Activated naive CD8-positive, alpha-beta T cell treated with anti-CD3 and anti-CD28 coated beads, Interleukin-2, amount 50 U/mL, for 24 hours (primary cell): ENCODE data around the gene PERM1.
A peak's percentile ranks its signal among the peaks of the same experiment; 100 is the strongest.
"Not testable (repeated sequence)": the region's sequence is repeated elsewhere in the genome, so short reads cannot be mapped to it uniquely, and the experiment has no call there.

Experiments
- ATAC-seq: fragments of 150-1000 bp; cut with Tn5 transposase; one replicate; pipeline ENCODE4 v1.10.0; 2021
- DNase-seq: peaks from one replicate; pipeline ENCODE4 v3.0.0; 2021
- H3K27ac Mint-ChIP-seq: one replicate; pipeline ENCODE4 v1.8.0; 2021; ENCODE audit warnings: mild to moderate bottlenecking, mixed read lengths
- H3K27me3 Mint-ChIP-seq: one replicate; pipeline ENCODE4 v1.8.0; 2021; ENCODE audit warnings: mixed read lengths
- H3K36me3 Mint-ChIP-seq: one replicate; pipeline ENCODE4 v1.8.0; 2021; ENCODE audit warnings: low read depth, mixed read lengths
- H3K4me1 Mint-ChIP-seq: one replicate; pipeline ENCODE4 v1.8.0; 2021; ENCODE audit warnings: mixed read lengths
- H3K4me3 Mint-ChIP-seq: one replicate; pipeline ENCODE4 v1.8.0; 2021; ENCODE audit warnings: mild to moderate bottlenecking, moderate library complexity, mixed read lengths
- H3K9me3 Mint-ChIP-seq: one replicate; pipeline ENCODE4 v1.8.0; 2021; ENCODE audit warnings: mixed read lengths

PERM1 gene

GRCh38 chr1:1020415-1021009 is 38.6 kb upstream of the PERM1 start:
- Mint-ChIP-seq H3K9me3 (no peaks in the 10 kb centered on the region), H3K27ac (no peak overlapping the region), H3K27me3 (no peaks in the 10 kb centered on the region), H3K4me1 (peaks cover 12% of the 10 kb centered on the region), H3K4me3 (no peak overlapping the region), H3K36me3 (peaks cover 2% of the 10 kb centered on the region)
- DNase-seq (peak; percentile 53), ATAC-seq (no peak)

GRCh38 chr1:1020000-1020404 is 38.1 kb upstream of the PERM1 start, which contains the start of gene AGRN:
Gene AGRN, plus strand, starts transcription at chr1:1020120. Its CDS starts 53 bp downstream, at chr1:1020173.
- peaks cover 2% of the 10 kb centered on the region for H3K36me3 Mint-ChIP-seq
- no peaks in the 10 kb centered on the region for H3K27me3 Mint-ChIP-seq
- no peak within 1 kb of the TSS for H3K27ac Mint-ChIP-seq
- H3K9me3 Mint-ChIP-seq = no peaks in the 10 kb centered on the region
- peaks cover 16% of the 10 kb centered on the region for H3K4me1 Mint-ChIP-seq
- DNase-seq = no peak
- ATAC-seq = peak; percentile 16
- H3K4me3 Mint-ChIP-seq = peak within 1 kb of the TSS; percentile 42

- peak; percentile 85 for DNase-seq
- no peaks in the 10 kb centered on the region for H3K9me3 Mint-ChIP-seq
- H3K4me1 Mint-ChIP-seq = peaks cover 22% of the 10 kb centered on the region
- H3K27me3 Mint-ChIP-seq = no peaks in the 10 kb centered on the region
- peak overlapping the region; percentile 42 for H3K4me3 Mint-ChIP-seq
- H3K27ac Mint-ChIP-seq = no peak overlapping the region
- H3K36me3 Mint-ChIP-seq = peaks cover 2% of the 10 kb centered on the region
- peak; percentile 73 for ATAC-seq
Observed at GRCh38 chr1:1019122-1019999, 37.5 kb upstream of the PERM1 start.

DNA sequence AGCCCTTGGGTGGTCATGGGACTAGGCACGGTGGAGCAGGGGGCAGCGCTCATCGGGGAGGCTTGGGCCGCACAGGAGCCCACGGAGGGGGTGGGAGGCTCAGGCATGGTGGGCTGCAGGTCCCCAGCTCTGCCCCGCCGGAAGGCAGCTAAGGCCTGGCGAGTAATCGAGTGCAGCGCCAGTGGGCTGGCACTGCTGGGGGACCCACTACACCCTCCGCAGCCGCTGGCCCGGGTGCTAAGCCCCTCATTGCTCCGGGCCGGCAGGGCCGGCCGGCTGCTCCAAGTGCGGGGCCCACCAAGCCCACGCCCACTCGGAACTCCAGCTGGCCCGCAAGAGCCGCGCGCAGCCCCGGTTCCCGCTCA is 36.4 kb upstream of the PERM1 start:
- H3K4me1 Mint-ChIP-seq = peaks cover 32% of the 10 kb centered on the region
- H3K27me3 Mint-ChIP-seq, H3K9me3 Mint-ChIP-seq, H3K36me3 Mint-ChIP-seq, H3K27ac Mint-ChIP-seq, H3K4me3 Mint-ChIP-seq, ATAC-seq, DNase-seq: not testable (repeated sequence)

- H3K36me3 Mint-ChIP-seq, DNase-seq, H3K9me3 Mint-ChIP-seq, H3K4me3 Mint-ChIP-seq, H3K27me3 Mint-ChIP-seq, ATAC-seq, H3K27ac Mint-ChIP-seq: not testable (repeated sequence)
- H3K4me1 Mint-ChIP-seq = peaks cover 37% of the 10 kb centered on the region
Observed at GRCh38 chr1:1017397-1018320, 35.8 kb upstream of the PERM1 start.

DNA sequence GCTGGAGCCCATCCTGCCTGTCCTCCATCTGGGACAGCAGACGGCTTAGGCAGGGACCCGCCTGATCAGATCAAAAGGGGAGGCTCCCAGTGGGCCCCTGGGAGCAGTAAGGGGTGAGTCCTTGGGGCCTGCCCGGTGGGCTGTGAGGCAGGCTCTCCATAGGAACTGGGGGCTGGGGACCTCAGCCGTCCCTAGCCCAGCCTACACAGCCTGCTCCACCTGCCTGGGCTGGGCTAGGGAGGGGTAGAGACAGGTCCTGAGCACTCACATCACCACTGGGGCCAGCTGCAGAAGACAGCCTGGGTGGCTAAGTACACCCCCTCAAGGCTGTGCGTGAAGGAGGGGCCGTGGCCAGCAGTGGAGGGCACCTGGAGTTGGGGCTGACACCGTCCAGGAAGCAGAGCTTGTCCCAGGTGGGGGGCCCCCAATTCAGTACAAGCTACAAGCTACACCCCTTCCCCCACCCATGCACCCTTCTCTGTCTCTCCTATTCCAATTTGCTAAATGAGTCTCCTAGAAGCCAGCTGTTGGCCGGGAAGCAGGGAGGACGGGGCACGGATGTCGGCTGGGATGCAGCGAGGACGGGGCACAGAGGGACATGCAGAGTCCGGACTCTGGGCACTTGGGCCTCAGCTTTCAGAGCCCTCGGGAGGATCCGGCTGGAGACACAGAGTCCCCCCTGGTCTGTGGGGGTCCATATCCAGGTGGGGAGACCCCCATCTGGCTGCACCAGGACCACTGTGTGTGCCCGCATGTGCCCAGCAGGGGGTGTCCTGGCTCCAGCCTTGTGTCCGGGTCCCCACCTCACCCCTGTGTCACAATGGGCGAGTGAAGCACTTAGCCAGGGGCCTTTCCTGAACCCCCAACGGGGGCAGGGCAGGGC is 33.1 kb upstream of the PERM1 start:
- peak overlapping the region; percentile 87 for H3K4me3 Mint-ChIP-seq
- H3K4me1 Mint-ChIP-seq = peaks cover 42% of the 10 kb centered on the region
- H3K9me3 Mint-ChIP-seq = no peaks in the 10 kb centered on the region
- no peaks in the 10 kb centered on the region for H3K27me3 Mint-ChIP-seq
- DNase-seq = peak; percentile 58
- ATAC-seq = no peak
- peaks cover 2% of the 10 kb centered on the region for H3K36me3 Mint-ChIP-seq
- peak overlapping the region; percentile 96 for H3K27ac Mint-ChIP-seq

GRCh38 chr1:1013922-1014648 is 32.2 kb upstream of the PERM1 start:
- no peak for DNase-seq
- H3K36me3 Mint-ChIP-seq = peaks cover 2% of the 10 kb centered on the region
- peak; percentile 27 for ATAC-seq
- no peaks in the 10 kb centered on the region for H3K9me3 Mint-ChIP-seq
- peaks cover 43% of the 10 kb centered on the region for H3K4me1 Mint-ChIP-seq
- peak overlapping the region; percentile 96 for H3K27ac Mint-ChIP-seq
- peaks cover 2% of the 10 kb centered on the region for H3K27me3 Mint-ChIP-seq
- peak overlapping the region; percentile 87 for H3K4me3 Mint-ChIP-seq

- no peaks in the 10 kb centered on the region for H3K9me3 Mint-ChIP-seq
- peaks cover 2% of the 10 kb centered on the region for H3K36me3 Mint-ChIP-seq
- peak; percentile 94 for ATAC-seq
- peaks cover 6% of the 10 kb centered on the region for H3K27me3 Mint-ChIP-seq
- DNase-seq = peak; percentile 89
- peak within 1 kb of the TSS; percentile 96 for H3K27ac Mint-ChIP-seq
- peaks cover 44% of the 10 kb centered on the region for H3K4me1 Mint-ChIP-seq
- peak within 1 kb of the TSS; percentile 87 for H3K4me3 Mint-ChIP-seq
Observed at GRCh38 chr1:1013105-1013921, 31.4 kb upstream of the PERM1 start, which contains the start of gene ISG15. Gene ISG15, plus strand, starts transcription at chr1:1013497. Its CDS starts 77 bp downstream, at chr1:1013574.

GRCh38 chr1:1012736-1013104 is 30.8 kb upstream of the PERM1 start:
- not testable (repeated sequence) for DNase-seq, H3K36me3 Mint-ChIP-seq, ATAC-seq, H3K9me3 Mint-ChIP-seq
- Mint-ChIP-seq H3K27me3 (peaks cover 10% of the 10 kb centered on the region), H3K4me1 (peaks cover 44% of the 10 kb centered on the region), H3K27ac (peak overlapping the region; percentile 96), H3K4me3 (peak overlapping the region; percentile 87)

DNA sequence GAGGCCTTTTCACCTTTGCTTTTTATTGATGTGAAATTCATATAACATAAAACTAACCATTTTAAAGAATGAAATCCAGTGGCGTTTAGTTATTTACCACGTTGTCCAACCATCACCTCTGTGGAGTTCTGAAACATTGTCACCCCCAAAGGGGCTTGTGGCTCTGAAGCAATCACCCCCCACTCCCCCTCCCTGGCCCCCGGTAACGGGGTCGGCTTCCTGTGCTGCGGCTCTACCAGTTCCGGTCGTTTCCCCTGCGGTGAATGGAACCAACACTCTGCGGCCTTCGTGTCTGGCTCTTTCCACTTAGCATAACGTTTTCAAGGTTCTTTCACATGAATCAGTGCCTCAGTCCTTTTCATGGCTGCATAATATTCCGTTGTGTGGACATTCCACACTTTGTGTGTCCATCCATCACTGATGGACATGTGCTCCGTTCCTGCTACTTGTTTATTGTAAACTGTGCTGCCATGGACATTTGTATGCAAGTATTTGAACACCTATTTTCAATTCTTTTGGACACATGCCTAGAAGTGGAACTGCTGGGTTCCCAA is 29.6 kb upstream of the PERM1 start:
- Mint-ChIP-seq H3K4me1 (peaks cover 39% of the 10 kb centered on the region), H3K9me3 (no peaks in the 10 kb centered on the region), H3K27me3 (peaks cover 14% of the 10 kb centered on the region), H3K4me3 (no peak overlapping the region), H3K27ac (no peak overlapping the region), H3K36me3 (no peaks in the 10 kb centered on the region)
- DNase-seq (no peak), ATAC-seq (no peak)

GRCh38 chr1:1010131-1010530 is 28.2 kb upstream of the PERM1 start:
- not testable (repeated sequence) for H3K9me3 Mint-ChIP-seq, H3K36me3 Mint-ChIP-seq, H3K27ac Mint-ChIP-seq, DNase-seq, H3K4me3 Mint-ChIP-seq, ATAC-seq
- Mint-ChIP-seq H3K4me1 (peaks cover 40% of the 10 kb centered on the region), H3K27me3 (peaks cover 21% of the 10 kb centered on the region)
